Measurements from ENCODE around the gene TBR1. TPM values are rescaled to one million over a fixed set of nuclear protein-coding genes. Genes with fewer than 3 reads are reported as not detected.

The TBR1 gene
- total RNA-seq: not detected
- long read RNA-seq: 0 reads

- intact Hi-C loops (cut with DNase I): no loop called here
- ATAC-seq (no peak), DNase-seq (ENCODE audit: missing footprints) (no peak)
These were observed at the start of gene TBR1 for GRCh38 chr2:161415987-161416707. Gene TBR1 (plus strand): TSS chr2:161416297. CDS start chr2:161416411, 114 bp downstream.

GRCh38 chr2:161367675-161368074 is 48.4 kb upstream of the TBR1 start:
- ATAC-seq (no peak), DNase-seq (ENCODE audit: missing footprints) (no peak)
- intact Hi-C loops (cut with DNase I): no loop called here

- intact Hi-C loops (cut with DNase I): no loop called here
- DNase-seq (ENCODE audit: missing footprints): no peak
- no peak for ATAC-seq
These were observed 46.8 kb upstream of the TBR1 start for GRCh38 chr2:161369311-161369710.

- intact Hi-C loops (cut with DNase I): no loop called here
- DNase-seq (ENCODE audit: missing footprints): no peak
These were observed 45.1 kb upstream of the TBR1 start for GRCh38 chr2:161370981-161371380.

GRCh38 chr2:161371869-161372268 is 44.2 kb upstream of the TBR1 start:
- intact Hi-C loops (cut with DNase I): no loop called here
- ATAC-seq: no peak

More at GRCh38 chr2:161370981-161371380, 45.1 kb upstream of the TBR1 start:
- ATAC-seq: no peak

GRCh38 chr2:161373942-161374341 is 42.2 kb upstream of the TBR1 start:
- no peak for ATAC-seq
- no peak for DNase-seq (ENCODE audit: missing footprints)
- intact Hi-C loops (cut with DNase I): no loop called here

More at GRCh38 chr2:161371869-161372268, 44.2 kb upstream of the TBR1 start:
- no peak for DNase-seq (ENCODE audit: missing footprints)

- intact Hi-C loops (cut with DNase I): no loop called here
- DNase-seq (ENCODE audit: missing footprints) (no peak), ATAC-seq (no peak)
These were observed 41.7 kb upstream of the TBR1 start for GRCh38 chr2:161374446-161374845.

GRCh38 chr2:161379740-161380139 is 36.4 kb upstream of the TBR1 start:
- intact Hi-C loops (cut with DNase I): no loop called here
- ATAC-seq: peak; percentile 98
- peak; percentile 66 for DNase-seq (ENCODE audit: missing footprints)

- ATAC-seq: no peak
- no peak for DNase-seq (ENCODE audit: missing footprints)
- intact Hi-C loops (cut with DNase I): no loop called here
These were observed 34.6 kb upstream of the TBR1 start for GRCh38 chr2:161381546-161381945.

GRCh38 chr2:161382747-161383146 is 33.4 kb upstream of the TBR1 start:
- no peak for DNase-seq (ENCODE audit: missing footprints)
- ATAC-seq: no peak
- intact Hi-C loops (cut with DNase I): no loop called here

GRCh38 chr2:161384864-161385263 is 31.2 kb upstream of the TBR1 start:
- ATAC-seq: no peak
- intact Hi-C loops (cut with DNase I): no loop called here
- DNase-seq (ENCODE audit: missing footprints): no peak

GRCh38 chr2:161386228-161386824 is 29.8 kb upstream of the TBR1 start:
- intact Hi-C loops (cut with DNase I): no loop called here
- DNase-seq (ENCODE audit: missing footprints) (no peak), ATAC-seq (no peak)

GRCh38 chr2:161388146-161388779 is 27.8 kb upstream of the TBR1 start:
- ATAC-seq: no peak
- DNase-seq (ENCODE audit: missing footprints): no peak
- intact Hi-C loops (cut with DNase I): no loop called here

GRCh38 chr2:161391737-161392506 is 24.2 kb upstream of the TBR1 start:
- intact Hi-C loops (cut with DNase I): no loop called here
- ATAC-seq (no peak), DNase-seq (ENCODE audit: missing footprints) (no peak)

- no peak for DNase-seq (ENCODE audit: missing footprints)
- ATAC-seq: no peak
- intact Hi-C loops (cut with DNase I): no loop called here
These were observed 16.0 kb upstream of the TBR1 start for GRCh38 chr2:161400076-161400475.

- no peak for DNase-seq (ENCODE audit: missing footprints)
- no peak for ATAC-seq
- intact Hi-C loops (cut with DNase I): no loop called here
These were observed 13.8 kb upstream of the TBR1 start for GRCh38 chr2:161402297-161402696.

- DNase-seq (ENCODE audit: missing footprints) (no peak), ATAC-seq (no peak)
- intact Hi-C loops (cut with DNase I): no loop called here
These were observed 9.8 kb upstream of the TBR1 start for GRCh38 chr2:161406316-161406715.

GRCh38 chr2:161407597-161407996 is 8.5 kb upstream of the TBR1 start:
- intact Hi-C loops (cut with DNase I): no loop called here
- ATAC-seq: no peak

GRCh38 chr2:161409308-161409907 is 6.7 kb upstream of the TBR1 start:
- intact Hi-C loops (cut with DNase I): no loop called here
- no peak for ATAC-seq
- no peak for DNase-seq (ENCODE audit: missing footprints)

More at GRCh38 chr2:161407597-161407996, 8.5 kb upstream of the TBR1 start:
- no peak for DNase-seq (ENCODE audit: missing footprints)

Data from Right ventricle myocardium inferior (tissue), 1 donor.